SU-DHL-6 (cell line): ENCODE data around the gene ARPP21.

Source experiments
- H2AFZ ChIP-seq: fragments of 200-600 bp; sonication (generic); 2 replicates; pipeline ENCODE4 v1.6.1; 2014; ENCODE audit warnings: low read depth, mild to moderate bottlenecking, moderate library complexity, mixed read lengths, antibody characterized with exemption, low read length; ENCODE audit not compliant: severe bottlenecking
- H3F3A ChIP-seq: fragments of 200-600 bp; shearing (Covaris generic); 2 replicates; pipeline ENCODE4 v1.6.0; 2016; ENCODE audit warnings: antibody characterized with exemption, mild to moderate bottlenecking; ENCODE audit not compliant: insufficient read depth
- H3K27ac ChIP-seq: fragments of 200-600 bp; sonication (generic); 2 replicates; pipeline ENCODE4 v1.5.1; 2016; ENCODE audit warnings: low read depth, mild to moderate bottlenecking, low read length, moderate library complexity, mixed read lengths
- H3K27me3 ChIP-seq: fragments of 200-600 bp; sonication (generic), shearing (Covaris generic); 2 replicates; pipeline ENCODE4 v1.6.0; 2014; ENCODE audit warnings: mild to moderate bottlenecking, low read length
- H3K36me3 ChIP-seq: fragments of 200-600 bp; sonication (generic); 2 replicates; pipeline ENCODE4 v1.6.1; 2014; ENCODE audit warnings: mild to moderate bottlenecking, low read length, mixed read lengths
- H3K4me2 ChIP-seq: fragments of 300-600, 200-600 bp; shearing (Covaris generic), sonication (generic); 2 replicates; pipeline ENCODE4 v1.6.0; 2014; ENCODE audit warnings: low read length, low read depth, mild to moderate bottlenecking; ENCODE audit not compliant: poor library complexity, severe bottlenecking
- H3K4me3 ChIP-seq: fragments of 200-600 bp; sonication (generic); 2 replicates; pipeline ENCODE4 v1.5.1; 2014; ENCODE audit warnings: antibody characterized with exemption, low read length, mild to moderate bottlenecking, mixed read lengths; ENCODE audit not compliant: insufficient read depth, poor library complexity, severe bottlenecking
- H3K79me2 ChIP-seq: fragments of 200-600 bp; sonication (generic); 2 replicates; pipeline ENCODE4 v1.6.1; 2014; ENCODE audit warnings: mild to moderate bottlenecking, low read length, moderate library complexity; ENCODE audit not compliant: insufficient read depth
- H3K9ac ChIP-seq: fragments of 200-600 bp; sonication (generic); 2 replicates; pipeline ENCODE4 v1.7.0; 2014; ENCODE audit warnings: mild to moderate bottlenecking, low read length
- H3K9me2 ChIP-seq: fragments of 200-600 bp; sonication (generic); replicated peaks from 2 replicates; pipeline ENCODE4 v1.6.1; 2014; ENCODE audit warnings: low read length; ENCODE audit not compliant: insufficient read depth
- H3K9me3 ChIP-seq: fragments of 200-600 bp; sonication (generic); 2 replicates; pipeline ENCODE4 v1.6.1; 2014; ENCODE audit warnings: low read length, mixed read lengths; ENCODE audit not compliant: insufficient read depth
- H4K20me1 ChIP-seq: fragments of 200-600 bp; sonication (generic); 2 replicates; pipeline ENCODE4 v1.6.1; 2014; ENCODE audit warnings: low read depth, mild to moderate bottlenecking, antibody characterized with exemption, low read length, moderate library complexity, mixed read lengths
- EZH2phosphoT487 ChIP-seq: fragments of 200-600 bp; sonication (generic), shearing (Covaris generic); conservative IDR thresholded peaks from 2 replicates; pipeline ENCODE4 v1.6.1; 2018; ENCODE audit warnings: mild to moderate bottlenecking, antibody characterized with exemption, low read length, moderate library complexity, mixed read lengths
- TF ChIP-seq, protein P1 (sequence below): fragments of 200-600 bp; sonication (generic); IDR thresholded peaks from one replicate; pipeline ENCODE4 v1.5.1; 2017; ENCODE audit warnings: antibody characterized with exemption, mild to moderate bottlenecking, low read length, moderate library complexity; ENCODE audit not compliant: insufficient read depth, poor library complexity, severe bottlenecking

Gene ARPP21

DNA sequence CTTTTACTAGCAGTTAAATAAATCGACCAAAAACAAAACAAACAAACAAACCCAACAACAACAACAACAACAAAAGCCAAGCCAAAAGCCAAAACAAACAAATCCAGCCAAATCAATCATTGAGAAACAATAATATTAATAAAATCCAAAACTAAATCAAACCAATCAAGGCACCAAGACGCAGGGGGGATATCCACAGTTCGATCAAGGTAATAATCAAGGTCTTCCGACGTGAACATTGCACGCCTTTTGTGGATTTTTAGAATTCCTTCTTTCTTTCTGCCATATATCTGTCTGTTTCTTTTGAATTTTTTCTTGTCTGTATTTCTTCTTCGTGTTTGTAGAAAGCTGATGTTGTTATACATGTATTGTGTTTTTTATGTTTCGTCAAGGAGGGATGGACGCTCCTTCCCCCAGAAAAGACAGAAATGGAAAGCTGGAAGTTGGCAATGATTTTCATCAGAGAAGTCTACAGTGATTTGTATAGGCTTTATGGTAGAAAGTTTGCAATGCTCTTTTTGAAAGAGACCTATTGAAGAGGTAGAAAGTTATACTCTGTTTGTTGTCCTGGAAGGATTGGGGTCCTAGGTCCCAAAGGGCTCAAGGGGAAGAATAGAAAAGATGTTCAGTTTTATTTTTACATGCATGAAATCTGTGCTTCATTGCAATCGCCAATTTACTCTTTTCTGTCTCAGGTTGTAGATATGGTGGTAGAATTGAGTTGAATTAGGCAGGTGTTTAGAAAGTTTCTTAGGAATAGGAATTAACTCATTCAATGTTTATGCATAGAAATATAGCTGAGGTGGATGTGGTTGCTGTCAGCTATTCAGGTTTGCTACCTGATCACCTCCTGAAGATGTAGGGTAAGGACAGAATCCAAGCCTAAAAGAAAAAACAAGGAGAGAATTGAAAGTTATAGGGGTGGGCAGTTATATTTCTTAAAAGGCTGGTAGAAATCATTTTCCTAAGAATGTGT lies 1.2 kb downstream of the ARPP21 start:
- no peaks in the 10 kb centered on the region for H3F3A ChIP-seq
- no peak overlapping the region for H3K4me3 ChIP-seq
- H3K36me3 ChIP-seq: no peaks in the 10 kb centered on the region
- no peak overlapping the region for H3K4me2 ChIP-seq
- no peaks in the 10 kb centered on the region for H3K79me2 ChIP-seq
- no peaks in the 10 kb centered on the region for H3K9me2 ChIP-seq
- H3K27me3 ChIP-seq: no peaks in the 10 kb centered on the region
- H4K20me1 ChIP-seq: no peaks in the 10 kb centered on the region
- H3K9ac ChIP-seq: no peak overlapping the region
- no peaks in the 10 kb centered on the region for H3K9me3 ChIP-seq
- H3K27ac ChIP-seq: no peak overlapping the region
- no peak overlapping the region for H2AFZ ChIP-seq
- TF ChIP-seq EZH2phosphoT487: no peak
- TF ChIP-seq, protein P1, sequence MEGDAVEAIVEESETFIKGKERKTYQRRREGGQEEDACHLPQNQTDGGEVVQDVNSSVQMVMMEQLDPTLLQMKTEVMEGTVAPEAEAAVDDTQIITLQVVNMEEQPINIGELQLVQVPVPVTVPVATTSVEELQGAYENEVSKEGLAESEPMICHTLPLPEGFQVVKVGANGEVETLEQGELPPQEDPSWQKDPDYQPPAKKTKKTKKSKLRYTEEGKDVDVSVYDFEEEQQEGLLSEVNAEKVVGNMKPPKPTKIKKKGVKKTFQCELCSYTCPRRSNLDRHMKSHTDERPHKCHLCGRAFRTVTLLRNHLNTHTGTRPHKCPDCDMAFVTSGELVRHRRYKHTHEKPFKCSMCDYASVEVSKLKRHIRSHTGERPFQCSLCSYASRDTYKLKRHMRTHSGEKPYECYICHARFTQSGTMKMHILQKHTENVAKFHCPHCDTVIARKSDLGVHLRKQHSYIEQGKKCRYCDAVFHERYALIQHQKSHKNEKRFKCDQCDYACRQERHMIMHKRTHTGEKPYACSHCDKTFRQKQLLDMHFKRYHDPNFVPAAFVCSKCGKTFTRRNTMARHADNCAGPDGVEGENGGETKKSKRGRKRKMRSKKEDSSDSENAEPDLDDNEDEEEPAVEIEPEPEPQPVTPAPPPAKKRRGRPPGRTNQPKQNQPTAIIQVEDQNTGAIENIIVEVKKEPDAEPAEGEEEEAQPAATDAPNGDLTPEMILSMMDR: no peak

DNA sequence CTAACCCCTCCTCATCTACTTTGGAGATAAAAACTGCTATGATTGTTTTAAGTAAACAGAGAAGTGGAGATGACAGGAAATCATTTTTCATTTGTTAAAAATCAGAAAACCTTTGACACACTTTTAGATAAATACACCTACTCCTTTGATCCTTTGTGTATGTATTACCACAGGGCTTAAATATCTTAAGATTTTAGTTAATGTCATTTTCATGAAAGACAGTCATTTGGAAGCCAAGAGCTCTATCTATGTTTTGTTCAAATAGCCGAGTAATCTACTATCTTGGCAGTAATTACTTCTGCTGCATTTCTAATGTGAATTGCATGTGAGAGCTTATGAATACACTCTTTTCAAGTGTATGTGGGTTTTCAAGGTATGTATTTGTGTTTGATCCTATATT lies 2.0 kb downstream of the ARPP21 start:
- Histone ChIP-seq H3K4me3 (no peak overlapping the region), H3K4me2 (no peak overlapping the region), H3K79me2 (no peaks in the 10 kb centered on the region), H3K9me3 (no peaks in the 10 kb centered on the region), H3K27me3 (no peaks in the 10 kb centered on the region), H3K9me2 (no peaks in the 10 kb centered on the region), H3F3A (no peaks in the 10 kb centered on the region), H3K27ac (no peak overlapping the region), H2AFZ (no peak overlapping the region), H3K36me3 (no peaks in the 10 kb centered on the region), H4K20me1 (no peaks in the 10 kb centered on the region), H3K9ac (no peak overlapping the region)
- TF ChIP-seq EZH2phosphoT487: no peak
- TF ChIP-seq, protein P1: no peak

GRCh38 chr3:35641920-35642527 lies 2.7 kb downstream of the ARPP21 start:
- Histone ChIP-seq H3F3A (no peaks in the 10 kb centered on the region), H4K20me1 (no peaks in the 10 kb centered on the region), H3K27me3 (no peaks in the 10 kb centered on the region), H3K79me2 (no peaks in the 10 kb centered on the region), H3K36me3 (no peaks in the 10 kb centered on the region), H3K9me3 (no peaks in the 10 kb centered on the region), H2AFZ (no peak overlapping the region), H3K9ac (no peak overlapping the region), H3K27ac (no peak overlapping the region), H3K4me2 (peak overlapping the region; percentile 19), H3K9me2 (no peaks in the 10 kb centered on the region), H3K4me3 (peak overlapping the region; percentile 8)
- TF ChIP-seq, protein P1: no peak
- no peak for TF ChIP-seq EZH2phosphoT487
